ELF-1 (cell line): ENCODE measurements around the gene MORC2.

Source experiments
- DNase-seq: peaks from one replicate; pipeline ENCODE4 v3.0.0-alpha.2; 2016; ENCODE audit warnings: low read depth, low spot score

Gene MORC2

GRCh38 chr22:30949934-30950660 is 18.5 kb downstream of the MORC2 start:
- no peak for DNase-seq

GRCh38 chr22:30948930-30949342 is 19.6 kb downstream of the MORC2 start:
- no peak for DNase-seq

- peak; percentile 51 for DNase-seq
These were observed 20.6 kb downstream of the MORC2 start for GRCh38 chr22:30947816-30948454.

- peak; percentile 51 for DNase-seq
These were observed 21.3 kb downstream of the MORC2 start for GRCh38 chr22:30947173-30947815.

GRCh38 chr22:30946354-30946753 is 22.2 kb downstream of the MORC2 start:
- DNase-seq: no peak

GRCh38 chr22:30945653-30946052 is 22.9 kb downstream of the MORC2 start:
- DNase-seq: no peak

DNA sequence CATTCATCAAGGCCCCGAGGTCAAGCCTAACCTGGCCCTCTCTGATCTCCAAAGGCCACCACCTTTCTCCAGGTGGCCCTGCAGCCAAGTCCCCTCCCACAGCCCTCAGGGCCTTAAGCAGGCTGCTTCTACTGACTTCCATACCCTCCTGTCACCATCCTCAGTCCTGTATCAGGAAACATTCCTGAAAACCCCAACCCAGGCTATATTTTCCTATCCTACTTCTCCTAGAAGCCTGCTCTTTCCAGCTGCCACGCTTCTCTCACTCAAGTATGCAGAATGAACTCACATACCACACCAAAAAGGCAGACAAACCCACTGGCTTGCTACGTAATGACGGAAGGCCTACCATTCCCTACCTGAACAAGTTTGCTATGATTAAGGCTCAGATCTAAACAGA is 23.6 kb downstream of the MORC2 start:
- DNase-seq: no peak

DNA sequence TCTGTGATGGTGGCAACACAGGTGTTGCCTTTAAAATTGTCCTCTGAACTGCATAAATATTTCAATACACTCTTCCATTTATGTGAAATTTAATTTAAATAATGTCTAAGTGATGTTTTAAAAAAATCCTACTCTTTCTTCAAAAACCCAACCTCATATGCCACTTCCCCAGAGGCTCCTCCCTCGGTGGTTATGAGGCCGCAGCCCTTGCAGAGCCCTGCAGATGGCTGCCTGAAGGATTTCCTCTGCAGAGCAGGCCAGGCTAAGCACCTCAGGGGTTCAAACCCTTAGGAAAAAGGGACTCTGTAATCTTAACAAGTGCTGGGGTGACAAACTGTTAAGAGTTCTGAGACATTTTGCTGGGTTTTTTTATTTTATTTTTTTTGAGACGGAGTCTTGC is 25.2 kb downstream of the MORC2 start:
- no peak for DNase-seq

DNA sequence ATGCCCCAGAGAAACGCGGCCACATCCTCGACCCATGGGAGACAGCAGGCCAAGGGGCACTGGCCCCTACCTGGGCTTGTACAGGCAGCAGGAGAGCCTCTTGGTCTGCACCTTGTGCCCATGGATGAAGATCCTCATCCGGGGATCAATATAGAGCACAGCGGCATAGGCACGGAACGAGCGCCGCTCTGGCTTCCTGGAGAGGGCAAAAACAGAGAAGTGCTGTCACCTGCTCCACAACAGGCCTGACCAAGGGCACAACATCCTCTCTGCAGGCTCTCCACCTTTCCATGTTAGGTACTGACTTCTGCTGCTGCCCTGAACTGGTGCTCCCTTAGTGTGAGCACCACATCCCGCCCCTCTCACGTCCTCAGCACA is 27.2 kb downstream of the MORC2 start:
- no peak for DNase-seq

- DNase-seq: no peak
These were observed 27.8 kb downstream of the MORC2 start for GRCh38 chr22:30940685-30941362.

GRCh38 chr22:30934053-30934452 is 34.5 kb downstream of the MORC2 start:
- no peak for DNase-seq

DNA sequence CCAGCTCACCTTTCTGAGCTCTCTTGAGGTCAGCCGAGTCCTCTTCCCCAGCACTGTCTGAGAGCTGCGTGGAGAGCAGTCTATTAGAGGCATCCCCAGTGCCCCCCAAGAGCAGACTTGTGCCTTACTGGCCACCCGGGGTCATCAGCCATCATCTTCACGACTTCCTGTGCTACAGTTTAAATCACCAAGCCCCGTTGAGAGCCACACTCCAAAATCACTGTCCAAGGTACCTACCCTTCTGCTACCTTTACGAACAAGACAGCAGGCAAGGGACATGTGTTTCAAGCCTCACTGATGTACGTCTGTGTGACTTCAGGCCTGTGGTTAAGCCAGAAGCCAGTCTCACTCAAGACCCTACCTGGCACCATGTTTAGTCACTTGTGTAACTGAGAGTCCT is 35.1 kb downstream of the MORC2 start:
- no peak for DNase-seq

- no peak for DNase-seq
These were observed 35.9 kb downstream of the MORC2 start for GRCh38 chr22:30932661-30933060.

GRCh38 chr22:30931541-30932300 is 36.9 kb downstream of the MORC2 start:
- no peak for DNase-seq

GRCh38 chr22:30930228-30930627 is 38.3 kb downstream of the MORC2 start:
- no peak for DNase-seq

- DNase-seq: no peak
These were observed 40.2 kb downstream of the MORC2 start for GRCh38 chr22:30928401-30928800.

GRCh38 chr22:30927806-30928205 is 40.8 kb downstream of the MORC2 start:
- DNase-seq: no peak

DNA sequence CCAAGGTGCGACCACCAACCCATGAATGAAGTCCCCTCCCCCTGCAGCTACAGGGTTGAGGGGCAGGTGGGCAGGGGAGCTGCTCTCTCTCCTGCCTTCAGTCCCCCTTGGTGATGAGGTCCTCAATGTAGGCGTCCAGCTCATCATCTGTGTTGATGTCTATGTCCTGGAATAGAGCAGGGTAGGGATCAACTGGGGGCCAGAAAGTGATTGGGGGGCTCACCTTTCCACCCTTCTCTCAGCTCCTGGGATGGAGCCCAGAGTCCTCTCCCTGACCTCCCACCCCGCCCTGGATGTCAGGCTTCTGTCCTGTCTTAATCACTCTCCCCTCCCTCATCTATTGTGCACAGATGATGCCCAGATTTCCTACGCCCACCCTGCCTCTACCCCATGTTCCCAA is 41.9 kb downstream of the MORC2 start:
- no peak for DNase-seq

DNA sequence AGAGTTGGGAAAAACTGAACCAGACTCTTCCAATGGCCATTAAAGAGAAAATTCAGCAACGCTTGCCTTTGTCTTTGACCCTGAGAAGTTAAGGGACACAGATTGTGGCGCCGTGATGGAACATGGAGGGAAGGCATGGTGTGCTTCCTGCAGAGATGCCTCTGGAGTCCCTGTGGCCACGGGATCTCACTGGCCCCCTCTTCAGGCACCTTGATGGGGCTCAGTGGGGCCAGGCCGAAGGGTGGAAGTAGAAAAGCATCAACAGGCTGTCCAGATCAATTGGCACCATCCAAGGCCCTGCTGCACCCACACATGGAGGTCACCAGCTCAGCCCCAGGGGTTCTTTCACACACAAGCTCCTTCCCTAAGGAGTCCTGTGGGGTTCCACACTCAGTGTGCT is 42.9 kb downstream of the MORC2 start:
- no peak for DNase-seq

GRCh38 chr22:30923168-30923900 is 45.2 kb downstream of the MORC2 start:
- no peak for DNase-seq

GRCh38 chr22:30922151-30922611 is 46.4 kb downstream of the MORC2 start:
- DNase-seq: no peak
